ENCODE data around the gene RRP9. TPM values are rescaled to one million over a fixed set of nuclear protein-coding genes. Genes with fewer than 3 reads are reported as not detected.

RRP9 gene
- total RNA-seq, 1 donor, result 20.6 TPM

DNA sequence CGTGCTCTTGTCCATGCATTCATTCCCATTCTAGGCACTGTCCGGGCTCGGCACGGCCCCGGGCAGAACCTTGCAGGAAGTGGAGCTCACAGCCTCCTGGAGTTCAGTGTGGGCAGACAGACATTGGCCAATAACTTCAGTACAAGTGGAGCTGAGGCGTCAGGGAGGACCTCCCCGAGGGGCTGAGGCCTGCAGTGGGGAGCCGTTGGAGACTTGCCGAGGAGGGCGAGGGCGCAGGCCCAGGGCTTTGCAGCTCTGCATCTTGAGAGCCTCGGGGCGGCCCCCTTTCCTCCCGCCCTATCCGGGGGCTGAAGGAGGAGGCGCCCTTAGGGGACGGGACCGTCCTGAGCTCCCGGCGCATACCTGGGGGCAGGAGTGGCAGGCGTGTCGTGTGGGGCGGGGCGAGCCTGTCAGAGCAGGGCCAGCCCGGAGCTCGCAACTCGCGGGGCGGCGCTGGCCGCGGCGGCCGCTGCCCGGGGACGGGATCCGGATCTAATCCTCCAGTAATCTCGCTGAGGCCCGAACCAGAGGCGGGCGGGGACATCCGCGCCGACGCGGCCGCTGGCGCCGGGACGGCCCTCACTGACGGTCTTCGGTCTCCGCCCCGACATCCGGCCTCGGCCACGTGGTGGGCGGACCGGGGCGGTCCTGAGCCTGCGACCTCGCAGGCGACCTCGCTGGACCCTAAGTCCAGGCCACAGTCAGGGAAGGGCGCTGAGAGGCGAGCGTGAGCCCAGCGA is 41.3 kb upstream of the RRP9 start, which contains the start of gene ACY1:
ACY1 (plus strand) TSS at position 698 of the 740 bp plus-strand sequence. CDS start 530 bp downstream, outside the sequence.
- TF ChIP-seq, protein P1, sequence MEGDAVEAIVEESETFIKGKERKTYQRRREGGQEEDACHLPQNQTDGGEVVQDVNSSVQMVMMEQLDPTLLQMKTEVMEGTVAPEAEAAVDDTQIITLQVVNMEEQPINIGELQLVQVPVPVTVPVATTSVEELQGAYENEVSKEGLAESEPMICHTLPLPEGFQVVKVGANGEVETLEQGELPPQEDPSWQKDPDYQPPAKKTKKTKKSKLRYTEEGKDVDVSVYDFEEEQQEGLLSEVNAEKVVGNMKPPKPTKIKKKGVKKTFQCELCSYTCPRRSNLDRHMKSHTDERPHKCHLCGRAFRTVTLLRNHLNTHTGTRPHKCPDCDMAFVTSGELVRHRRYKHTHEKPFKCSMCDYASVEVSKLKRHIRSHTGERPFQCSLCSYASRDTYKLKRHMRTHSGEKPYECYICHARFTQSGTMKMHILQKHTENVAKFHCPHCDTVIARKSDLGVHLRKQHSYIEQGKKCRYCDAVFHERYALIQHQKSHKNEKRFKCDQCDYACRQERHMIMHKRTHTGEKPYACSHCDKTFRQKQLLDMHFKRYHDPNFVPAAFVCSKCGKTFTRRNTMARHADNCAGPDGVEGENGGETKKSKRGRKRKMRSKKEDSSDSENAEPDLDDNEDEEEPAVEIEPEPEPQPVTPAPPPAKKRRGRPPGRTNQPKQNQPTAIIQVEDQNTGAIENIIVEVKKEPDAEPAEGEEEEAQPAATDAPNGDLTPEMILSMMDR (IDR thresholded peaks at IDR 0.05; ENCODE audit: extremely low read depth, low read depth, low read length), result no peak
- H3K79me2 ChIP-seq (ENCODE audit: insufficient read depth, low read length), result peaks cover 24% of the 10 kb centered on the region

DNA sequence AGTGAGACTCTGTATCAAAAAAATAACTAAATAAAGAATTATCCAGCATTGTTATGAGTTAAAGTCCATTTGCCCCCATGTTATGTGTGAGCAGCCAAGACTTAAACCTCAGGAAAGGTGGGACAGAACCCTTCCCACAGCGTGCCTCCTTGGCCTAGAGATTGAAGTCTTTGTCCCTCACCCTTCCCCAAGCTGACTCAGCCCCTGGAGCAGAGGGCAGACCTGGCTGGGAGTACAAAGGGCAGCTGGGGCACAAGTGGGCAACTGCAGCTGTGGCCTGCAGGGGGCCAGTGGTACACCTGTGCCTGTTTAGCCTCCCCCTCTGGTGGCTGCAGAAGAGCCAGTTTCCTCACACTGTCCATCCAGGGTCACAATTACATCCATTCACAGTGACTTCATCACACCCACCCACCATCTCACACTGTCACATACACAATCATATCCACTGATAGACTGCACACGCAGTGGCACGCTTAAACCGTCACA is 40.7 kb upstream of the RRP9 start:
- H3K79me2 ChIP-seq (ENCODE audit: insufficient read depth, low read length), result peaks cover 24% of the 10 kb centered on the region
- no peaks in the 10 kb centered on the region for H3K27me3 ChIP-seq (ENCODE audit: insufficient read depth, low read length)
- H3K4me2 ChIP-seq (ENCODE audit: insufficient read depth, low read length), result peak overlapping the region; percentile 99
- TF ChIP-seq, protein P1 (IDR thresholded peaks at IDR 0.05; ENCODE audit: extremely low read depth, low read depth, low read length), result peak; percentile 57
- DNase-seq (ENCODE audit: insufficient read length, low spot score, missing footprints), result peak; percentile 93
- H3K9me3 ChIP-seq (ENCODE audit: low read depth, low read length), result no peaks in the 10 kb centered on the region
- peak overlapping the region; percentile 85 for H3K27ac ChIP-seq (ENCODE audit: low read depth, low read length)
- H3K36me3 ChIP-seq (ENCODE audit: insufficient read depth, low read length), result no peaks in the 10 kb centered on the region
- peak overlapping the region; percentile 95 for H2AFZ ChIP-seq (ENCODE audit: low read length)
- H3K4me1 ChIP-seq (ENCODE audit: insufficient read depth, low read length), result peaks cover 22% of the 10 kb centered on the region
- peaks cover 6% of the 10 kb centered on the region for H4K20me1 ChIP-seq (ENCODE audit: insufficient read depth, low read length)
- H3K4me3 ChIP-seq (ENCODE audit: insufficient read depth, low read length), result peak overlapping the region; percentile 74

More for the DNA sequence above, 41.3 kb upstream of the RRP9 start, which contains the start of gene ACY1:
- peak within 1 kb of the TSS; percentile 74 for H3K4me3 ChIP-seq (ENCODE audit: insufficient read depth, low read length)
- H4K20me1 ChIP-seq (ENCODE audit: insufficient read depth, low read length), result peaks cover 6% of the 10 kb centered on the region
- no peaks in the 10 kb centered on the region for H3K36me3 ChIP-seq (ENCODE audit: insufficient read depth, low read length)
- H3K27ac ChIP-seq (ENCODE audit: low read depth, low read length), result peak within 1 kb of the TSS; percentile 85
- no peaks in the 10 kb centered on the region for H3K9me3 ChIP-seq (ENCODE audit: low read depth, low read length)
- peaks cover 22% of the 10 kb centered on the region for H3K4me1 ChIP-seq (ENCODE audit: insufficient read depth, low read length)
- peak; percentile 100 for DNase-seq (ENCODE audit: insufficient read length, low spot score, missing footprints)
- peak within 1 kb of the TSS; percentile 95 for H2AFZ ChIP-seq (ENCODE audit: low read length)
- H3K27me3 ChIP-seq (ENCODE audit: insufficient read depth, low read length), result no peaks in the 10 kb centered on the region
- peak within 1 kb of the TSS; percentile 99 for H3K4me2 ChIP-seq (ENCODE audit: insufficient read depth, low read length)

DNA sequence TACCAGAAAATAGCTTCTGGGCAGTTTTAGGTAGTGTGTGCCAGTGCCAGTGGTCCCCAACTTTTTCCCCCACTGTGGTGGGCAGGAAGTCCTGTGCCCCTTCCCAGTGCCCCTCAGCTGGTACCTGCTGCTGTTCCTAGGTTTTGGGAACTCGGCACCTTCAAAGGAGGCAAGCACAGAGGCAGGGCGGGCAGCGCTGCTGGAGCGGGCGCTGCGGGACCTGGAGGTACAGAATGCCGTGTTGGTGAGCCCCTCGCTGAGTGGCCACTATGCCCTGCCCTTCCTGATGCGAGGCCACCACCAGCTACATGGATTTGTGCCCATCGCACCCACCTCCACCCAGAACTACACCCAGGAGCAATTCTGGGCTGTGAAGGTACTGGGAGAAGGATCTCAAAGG is 38.5 kb upstream of the RRP9 start:
- no peak for DNase-seq (ENCODE audit: insufficient read length, low spot score, missing footprints)
- no peak overlapping the region for H2AFZ ChIP-seq (ENCODE audit: low read length)
- H3K79me2 ChIP-seq (ENCODE audit: insufficient read depth, low read length), result peaks cover 24% of the 10 kb centered on the region
- peaks cover 28% of the 10 kb centered on the region for H3K4me1 ChIP-seq (ENCODE audit: insufficient read depth, low read length)
- peaks cover 9% of the 10 kb centered on the region for H4K20me1 ChIP-seq (ENCODE audit: insufficient read depth, low read length)
- H3K4me3 ChIP-seq (ENCODE audit: insufficient read depth, low read length), result no peak overlapping the region
- no peaks in the 10 kb centered on the region for H3K27me3 ChIP-seq (ENCODE audit: insufficient read depth, low read length)
- no peak overlapping the region for H3K4me2 ChIP-seq (ENCODE audit: insufficient read depth, low read length)
- no peaks in the 10 kb centered on the region for H3K9me3 ChIP-seq (ENCODE audit: low read depth, low read length)
- H3K27ac ChIP-seq (ENCODE audit: low read depth, low read length), result no peak overlapping the region
- H3K36me3 ChIP-seq (ENCODE audit: insufficient read depth, low read length), result no peaks in the 10 kb centered on the region
- TF ChIP-seq, protein P1 (IDR thresholded peaks at IDR 0.05; ENCODE audit: extremely low read depth, low read depth, low read length), result no peak

- H4K20me1 ChIP-seq (ENCODE audit: insufficient read depth, low read length), result peaks cover 9% of the 10 kb centered on the region
- peaks cover 21% of the 10 kb centered on the region for H3K79me2 ChIP-seq (ENCODE audit: insufficient read depth, low read length)
- no peaks in the 10 kb centered on the region for H3K27me3 ChIP-seq (ENCODE audit: insufficient read depth, low read length)
- no peak overlapping the region for H3K27ac ChIP-seq (ENCODE audit: low read depth, low read length)
- TF ChIP-seq, protein P1 (IDR thresholded peaks at IDR 0.05; ENCODE audit: extremely low read depth, low read depth, low read length), result no peak
- no peak overlapping the region for H2AFZ ChIP-seq (ENCODE audit: low read length)
- H3K4me1 ChIP-seq (ENCODE audit: insufficient read depth, low read length), result peaks cover 34% of the 10 kb centered on the region
- no peak overlapping the region for H3K4me2 ChIP-seq (ENCODE audit: insufficient read depth, low read length)
- no peaks in the 10 kb centered on the region for H3K36me3 ChIP-seq (ENCODE audit: insufficient read depth, low read length)
- H3K9me3 ChIP-seq (ENCODE audit: low read depth, low read length), result no peaks in the 10 kb centered on the region
- H3K4me3 ChIP-seq (ENCODE audit: insufficient read depth, low read length), result no peak overlapping the region
- DNase-seq (ENCODE audit: insufficient read length, low spot score, missing footprints), result no peak
Observed at GRCh38 chr3:51978143-51978502, 36.4 kb upstream of the RRP9 start.

All from osteoblast (primary cell).